Measurements from ENCODE around the gene XCR1. TPM values are rescaled to one million over a fixed set of nuclear protein-coding genes. Genes with fewer than 3 reads are reported as not detected.
A peak's percentile ranks its signal among the peaks of the same experiment; 100 is the strongest.

Gene XCR1
- total and polyA plus RNA-seq, 2 of the 8 experiments (the other 6 are each of a cell fraction or from before 2014, with no cell fraction given) = 0.53 TPM; not detected in 1

DNA sequence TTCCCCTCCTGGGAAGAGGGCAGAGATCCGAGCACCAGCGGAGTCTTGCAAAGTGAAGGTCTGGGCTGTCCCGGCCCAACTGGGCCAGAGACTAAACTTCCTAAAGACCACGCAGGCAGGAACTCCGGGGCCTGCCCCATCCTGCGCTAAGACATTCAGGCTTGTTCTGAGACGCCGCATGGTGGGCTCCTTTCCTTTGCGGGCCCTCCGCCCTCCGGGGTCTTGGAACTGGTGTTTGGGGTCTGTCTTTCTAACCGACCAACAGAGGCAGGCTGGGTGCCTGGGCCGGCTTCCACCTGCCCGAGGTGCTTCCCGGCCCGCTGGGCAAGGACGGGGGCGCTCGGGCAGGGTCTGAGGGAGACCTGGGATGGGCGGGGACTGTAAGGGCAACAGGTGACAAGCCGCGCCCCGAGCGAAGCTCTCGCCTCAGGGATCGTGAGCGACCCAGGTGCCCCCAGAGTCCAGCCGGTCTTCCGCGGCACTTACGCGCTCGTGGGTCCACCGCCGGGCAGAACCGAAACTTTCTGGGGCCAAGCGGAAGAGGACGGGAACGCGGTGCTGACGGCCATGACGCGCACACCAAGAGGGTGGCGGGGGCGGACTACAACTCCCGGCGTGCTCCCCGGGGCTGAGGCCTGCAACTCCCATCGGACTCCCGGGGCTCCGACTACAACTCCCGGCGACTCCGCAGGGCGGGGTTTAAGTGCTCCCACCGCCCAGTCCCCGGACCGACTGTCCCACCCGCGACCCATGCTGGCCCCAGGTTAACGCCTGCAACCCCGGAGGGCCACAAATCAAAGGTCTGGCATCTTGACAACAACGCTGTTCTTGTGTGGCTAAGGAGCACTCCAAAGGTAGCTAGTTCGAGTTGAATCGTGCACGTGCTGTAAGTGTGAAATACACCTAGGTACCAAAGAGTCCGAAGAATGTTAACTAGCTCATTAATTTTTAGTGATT lies 31.8 kb downstream of the XCR1 start, which contains the start of gene FYCO1:
Gene FYCO1 (minus strand): TSS at position 589 of the 957 bp plus-strand sequence. CDS start 10,914 bp downstream, outside the sequence.
- Histone ChIP-seq H3K27ac (ENCODE audit: low read depth, low read length) (peak within 1 kb of the TSS; percentile 12; the same call in 1 of the 2 replicates), H2BK12ac (ENCODE audit: low read depth, low read length) (peak within 1 kb of the TSS; percentile 68; the same call in 1 of the 2 replicates), H3K27me3 (replicated peaks in 1 of 4; ENCODE audit: control insufficient read depth in 3 of 4, extremely low read depth in 1 of 4, insufficient read depth in 3 of 4, low read length in 3 of 4) (peaks cover 0 to 7% (median 4%) of the 10 kb centered on the region in 4 experiments; a peak in 2 of 7 replicates), H3K36me3 (ENCODE audit: control insufficient read depth in 2 of 4, insufficient read depth in 4 of 4, low read length in 3 of 4) (no peaks in the 10 kb centered on the region), H2BK5ac (ENCODE audit: low read depth, low read length) (peak within 1 kb of the TSS; percentile 91; the same call in 1 of the 2 replicates), H3K23me2 (ENCODE audit: low read depth, low read length) (peaks cover 2% of the 10 kb centered on the region; the same call in 1 of the 2 replicates), H3K23ac (ENCODE audit: insufficient read length) (no peak within 1 kb of the TSS), H3K4ac (replicated peaks; ENCODE audit: insufficient read length, low read depth, low read length) (no peak within 1 kb of the TSS), H4K20me1 (replicated peaks in 1 of 2; ENCODE audit: control insufficient read depth in 1 of 2, insufficient read depth in 2 of 2, low read length in 2 of 2) (no peaks in the 10 kb centered on the region), H3K4me1 (replicated peaks in 1 of 4; ENCODE audit: control insufficient read depth in 3 of 4, insufficient read depth in 4 of 4, low read length in 3 of 4) (peaks cover 5 to 15% (median 12%) of the 10 kb centered on the region in 4 experiments), H2BK20ac (ENCODE audit: low read length) (no peak within 1 kb of the TSS), H3K4me2 (ENCODE audit: insufficient read depth in 1 of 2, low read depth in 2 of 2, low read length in 2 of 2) (peak within 1 kb of the TSS; percentile 78 to 79), H3K56ac (replicated peaks; ENCODE audit: insufficient read length, low read depth, low read length) (no peak within 1 kb of the TSS), H4K8ac (ENCODE audit: extremely low read depth, insufficient read depth, low read length) (peak within 1 kb of the TSS; percentile 35), H3K79me2 (ENCODE audit: control insufficient read depth in 1 of 2, insufficient read depth in 2 of 2, low read length in 2 of 2) (peaks cover 0 to 30% of the 10 kb centered on the region in 2 experiments; a peak in 2 of 4 replicates), H3K4me3 (ENCODE audit: extremely low read depth in 1 of 4, insufficient read depth in 2 of 4, low read depth in 3 of 4, low read length in 4 of 4) (peak within 1 kb of the TSS; percentile 75 to 98 (median 84)), H4K5ac (ENCODE audit: insufficient read length, low read depth, low read length) (peak within 1 kb of the TSS; percentile 73), H2AK5ac (ENCODE audit: low read depth, low read length) (no peak within 1 kb of the TSS), H4K91ac (replicated peaks; ENCODE audit: insufficient read length, low read length) (peak within 1 kb of the TSS; percentile 20), H3K9me3 (ENCODE audit: insufficient read depth in 2 of 2, low read depth in 1 of 2, low read length in 1 of 2) (no peaks in the 10 kb centered on the region), H3K79me1 (ENCODE audit: low read depth, low read length) (peaks cover 8% of the 10 kb centered on the region; the same call in 1 of the 2 replicates), H2BK15ac (ENCODE audit: low read length) (no peak within 1 kb of the TSS), H2AFZ (ENCODE audit: low read length) (peak within 1 kb of the TSS; percentile 98), H3K9ac (replicated peaks in 1 of 4; ENCODE audit: extremely low read depth in 1 of 4, low read depth in 3 of 4, low read length in 3 of 4) (peak within 1 kb of the TSS; percentile 69 to 75 (median 70)), H3K14ac (ENCODE audit: insufficient read length) (no peak within 1 kb of the TSS), H2BK120ac (replicated peaks; ENCODE audit: low read depth, low read length) (no peak within 1 kb of the TSS), H3K18ac (ENCODE audit: extremely low read depth, low read length) (peak within 1 kb of the TSS; percentile 82)
- DNase-seq (ENCODE audit: low read depth in 1 of 2, low spot score in 2 of 2) (peak; percentile 65 to 92), FAIRE-seq (no peak)
- ChIA-PET CTCF (ENCODE audit: partially characterized antibody) (interaction anchor here (1.3 to 1.8 kb wide), 2 partner anchors 14 to 83 kb away, joined by 3 to 4 read pairs; no protein-coding TSS in a partner anchor), POLR2A (ENCODE audit: partially characterized antibody) (interaction anchor here (0.5 to 1.4 kb wide), 2 partner anchors 9 to 694 kb away, joined by 3 to 4 read pairs; no protein-coding TSS in a partner anchor)
- 5% methylated on average over 55 of the region's 67 CpGs; no CpG with 5 or more reads in 1 of the 2 experiments for WGBS, 2 experiments (ENCODE audit: extremely low coverage in 1 of 2, insufficient coverage in 1 of 2, insufficient read length in 1 of 2, insufficient replicate concordance in 2 of 2, low coverage in 1 of 2, low lambda C conversion rate in 2 of 2, missing lambda C conversion rate in 1 of 2)
- TF ChIP-seq JUND (IDR thresholded peaks at IDR 0.05; ENCODE audit: low read length) = 0 out of 2 replicates have a peak, but pooled peaks have one; percentile 25
- TF ChIP-seq, protein P1, sequence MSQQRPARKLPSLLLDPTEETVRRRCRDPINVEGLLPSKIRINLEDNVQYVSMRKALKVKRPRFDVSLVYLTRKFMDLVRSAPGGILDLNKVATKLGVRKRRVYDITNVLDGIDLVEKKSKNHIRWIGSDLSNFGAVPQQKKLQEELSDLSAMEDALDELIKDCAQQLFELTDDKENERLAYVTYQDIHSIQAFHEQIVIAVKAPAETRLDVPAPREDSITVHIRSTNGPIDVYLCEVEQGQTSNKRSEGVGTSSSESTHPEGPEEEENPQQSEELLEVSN (IDR thresholded peaks at IDR 0.05) = peak; percentile 82
- TF ChIP-seq, protein P2, sequence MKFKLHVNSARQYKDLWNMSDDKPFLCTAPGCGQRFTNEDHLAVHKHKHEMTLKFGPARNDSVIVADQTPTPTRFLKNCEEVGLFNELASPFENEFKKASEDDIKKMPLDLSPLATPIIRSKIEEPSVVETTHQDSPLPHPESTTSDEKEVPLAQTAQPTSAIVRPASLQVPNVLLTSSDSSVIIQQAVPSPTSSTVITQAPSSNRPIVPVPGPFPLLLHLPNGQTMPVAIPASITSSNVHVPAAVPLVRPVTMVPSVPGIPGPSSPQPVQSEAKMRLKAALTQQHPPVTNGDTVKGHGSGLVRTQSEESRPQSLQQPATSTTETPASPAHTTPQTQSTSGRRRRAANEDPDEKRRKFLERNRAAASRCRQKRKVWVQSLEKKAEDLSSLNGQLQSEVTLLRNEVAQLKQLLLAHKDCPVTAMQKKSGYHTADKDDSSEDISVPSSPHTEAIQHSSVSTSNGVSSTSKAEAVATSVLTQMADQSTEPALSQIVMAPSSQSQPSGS (IDR thresholded peaks at IDR 0.05; ENCODE audit: low read length) = no peak
- peak; percentile 35 for TF ChIP-seq TAF7 (optimal IDR thresholded peaks at IDR 0.05; ENCODE audit: borderline replicate concordance, low read depth, low read length)
- peak; percentile 74; the same call in 1 of the 2 replicates for TF ChIP-seq RBBP5 (IDR thresholded peaks at IDR 0.05; ENCODE audit: borderline replicate concordance, low read depth, low read length)
- TF ChIP-seq, protein P3, sequence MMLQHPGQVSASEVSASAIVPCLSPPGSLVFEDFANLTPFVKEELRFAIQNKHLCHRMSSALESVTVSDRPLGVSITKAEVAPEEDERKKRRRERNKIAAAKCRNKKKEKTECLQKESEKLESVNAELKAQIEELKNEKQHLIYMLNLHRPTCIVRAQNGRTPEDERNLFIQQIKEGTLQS (IDR thresholded peaks at IDR 0.05; ENCODE audit: insufficient read depth, low read depth, low read length) = no peak

Measured in H1 (cell line).